ENCODE data around the gene PPP2R5B. TPM values are rescaled to one million over a fixed set of nuclear protein-coding genes. Genes with fewer than 3 reads are reported as not detected.

Gene PPP2R5B
- total and polyA plus RNA-seq, 9 of the 15 experiments (the other 6 are each of a cell fraction or from before 2014, with no cell fraction given) = 0.10 to 7.8 (median 3.3) TPM

- TF ChIP-seq CLOCK (CRISPR knock-in tag; IDR thresholded peaks at IDR 0.05; ENCODE audit: borderline replicate concordance) (no peak), ETS2 (tag; IDR thresholded peaks at IDR 0.05; ENCODE audit: borderline replicate concordance, poor library complexity, severe bottlenecking) (no peak), ZBTB17 (CRISPR knock-in tag; IDR thresholded peaks at IDR 0.05) (peak; percentile 65; the same call in 1 of the 2 replicates), MBD2 (IDR thresholded peaks at IDR 0.05; ENCODE audit: borderline replicate concordance, low read depth) (peak; percentile 70), SIN3A (IDR thresholded peaks at IDR 0.05; ENCODE audit: borderline replicate concordance in 2 of 2, control insufficient read depth in 1 of 2, low read depth in 2 of 2, low read length in 2 of 2) (peak; percentile 73 to 94), PHB (CRISPR knock-in tag; IDR thresholded peaks at IDR 0.05) (no peak), ZKSCAN3 (CRISPR knock-in tag; IDR thresholded peaks at IDR 0.05) (no peak), ZNF76 (CRISPR knock-in tag; IDR thresholded peaks at IDR 0.05; ENCODE audit: borderline replicate concordance) (peak; percentile 71; the same call in 1 of the 2 replicates), ZNF551 (CRISPR knock-in tag; IDR thresholded peaks at IDR 0.05) (no peak), ELF2 (CRISPR knock-in tag; IDR thresholded peaks at IDR 0.05) (peak; percentile 47; the same call in 1 of the 2 replicates), TRIM28 (IDR thresholded peaks at IDR 0.05) (peak; percentile 53; the same call in 1 of the 2 replicates), MYC (IDR thresholded peaks at IDR 0.05; ENCODE audit: low read depth, low read length) (peak; percentile 41), MYC (CRISPR knock-in tag; IDR thresholded peaks at IDR 0.05; ENCODE audit: borderline replicate concordance, low read depth) (peak; percentile 74; the same call in 1 of the 2 replicates), ZNF316 (IDR thresholded peaks at IDR 0.05) (peak; percentile 43; the same call in 1 of the 2 replicates), ZNF197 (CRISPR knock-in tag; IDR thresholded peaks at IDR 0.05; ENCODE audit: low read depth) (peak; percentile 57; the same call in 1 of the 2 replicates), ZMIZ1 (IDR thresholded peaks at IDR 0.05; ENCODE audit: low read depth in 2 of 2, low read length in 2 of 2) (no peak), LARP7 (IDR thresholded peaks at IDR 0.05) (peak; percentile 81; the same call in 1 of the 2 replicates), ZNF584 (CRISPR knock-in tag; IDR thresholded peaks at IDR 0.05; ENCODE audit: low read depth) (0 out of 2 replicates have a peak, but pooled peaks have one; percentile 53), MNT (conservative IDR thresholded peaks at IDR 0.05) (peak; percentile 73 to 89; a peak in 3 of 4 replicates)
Measured at GRCh38 chr11:64923944-64924909, at the start of gene PPP2R5B (continued).
